ENCODE measurements around the gene DPP6.

The DPP6 gene

DNA sequence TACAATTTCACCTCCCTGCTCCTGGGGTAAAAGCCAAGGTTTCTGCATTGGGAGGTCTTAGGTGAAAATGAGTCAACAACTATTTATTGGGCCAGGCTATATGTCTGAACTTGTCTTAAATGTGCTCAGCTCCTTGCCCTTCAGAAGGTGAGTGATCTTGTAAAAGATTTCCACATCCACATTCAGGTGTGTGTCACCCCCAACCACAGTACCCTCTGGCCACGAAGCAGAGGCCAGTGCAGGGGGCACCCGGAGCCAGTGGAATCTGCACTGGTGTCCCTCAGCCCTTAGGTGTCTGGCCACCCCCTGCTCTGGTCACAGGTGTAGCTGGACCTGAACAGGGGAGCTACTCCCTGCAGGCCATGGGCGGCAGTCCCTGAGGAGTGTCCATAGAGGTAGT is 752.3 kb downstream of the DPP6 start:
- no peak for TF ChIP-seq CTCF (IDR thresholded peaks at IDR 0.05; ENCODE audit: low read depth, low read length, missing control alignments)
- H3K36me3 ChIP-seq (replicated peaks): no peaks in the 10 kb centered on the region
- no peak overlapping the region for H3K27ac ChIP-seq
- in situ Hi-C loops (cut with HindIII; ENCODE audit: low pct_ligation_motif_present, low sequenced_read_pairs): no loop called here
- no peaks in the 10 kb centered on the region for H3K27me3 ChIP-seq (replicated peaks)
- DNase-seq: no peak
- H3K4me3 ChIP-seq (ENCODE audit: low read depth, low read length): no peak overlapping the region

DNA sequence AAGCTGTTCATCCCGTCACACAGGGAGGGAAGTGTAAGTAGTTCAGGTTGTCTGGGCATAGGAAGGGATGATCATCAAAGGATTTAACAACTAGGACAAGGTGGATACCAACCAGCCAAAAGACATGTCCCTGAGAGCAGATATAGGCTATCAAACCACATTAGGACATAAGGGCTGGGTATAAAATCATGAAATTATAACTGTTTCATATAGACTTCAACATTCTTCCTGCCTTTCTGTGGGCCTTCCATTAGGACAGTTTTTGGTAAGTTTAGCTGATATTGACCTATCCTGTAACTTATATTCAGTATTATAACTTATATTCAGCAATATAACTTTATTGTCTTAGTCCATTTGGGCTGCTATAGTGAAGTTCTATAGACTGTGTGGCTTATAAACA is 759.8 kb downstream of the DPP6 start:
- in situ Hi-C loops (cut with HindIII; ENCODE audit: low pct_ligation_motif_present, low sequenced_read_pairs): no loop called here
- H3K36me3 ChIP-seq (replicated peaks): no peaks in the 10 kb centered on the region
- H3K4me3 ChIP-seq (ENCODE audit: low read depth, low read length): no peak overlapping the region
- H3K27ac ChIP-seq: no peak overlapping the region
- no peak for TF ChIP-seq CTCF (IDR thresholded peaks at IDR 0.05; ENCODE audit: low read depth, low read length, missing control alignments)
- DNase-seq: no peak
- no peaks in the 10 kb centered on the region for H3K27me3 ChIP-seq (replicated peaks)

GRCh38 chr7:154817224-154817896 is 765.2 kb downstream of the DPP6 start:
- DNase-seq: no peak
- TF ChIP-seq CTCF (IDR thresholded peaks at IDR 0.05; ENCODE audit: low read depth, low read length, missing control alignments): no peak
- Histone ChIP-seq H3K27me3 (replicated peaks) (no peaks in the 10 kb centered on the region), H3K27ac (no peak overlapping the region), H3K36me3 (replicated peaks) (no peaks in the 10 kb centered on the region), H3K4me3 (ENCODE audit: low read depth, low read length) (no peak overlapping the region)
- in situ Hi-C loops (cut with HindIII; ENCODE audit: low pct_ligation_motif_present, low sequenced_read_pairs): no loop called here

- no peak for DNase-seq
- no peak for TF ChIP-seq CTCF (IDR thresholded peaks at IDR 0.05; ENCODE audit: low read depth, low read length, missing control alignments)
- Histone ChIP-seq H3K27me3 (replicated peaks) (no peaks in the 10 kb centered on the region), H3K4me3 (ENCODE audit: low read depth, low read length) (no peak overlapping the region), H3K36me3 (replicated peaks) (no peaks in the 10 kb centered on the region), H3K27ac (no peak overlapping the region)
- in situ Hi-C loops (cut with HindIII; ENCODE audit: low pct_ligation_motif_present, low sequenced_read_pairs): no loop called here
These were observed 774.8 kb downstream of the DPP6 start for GRCh38 chr7:154827007-154827406.

DNA sequence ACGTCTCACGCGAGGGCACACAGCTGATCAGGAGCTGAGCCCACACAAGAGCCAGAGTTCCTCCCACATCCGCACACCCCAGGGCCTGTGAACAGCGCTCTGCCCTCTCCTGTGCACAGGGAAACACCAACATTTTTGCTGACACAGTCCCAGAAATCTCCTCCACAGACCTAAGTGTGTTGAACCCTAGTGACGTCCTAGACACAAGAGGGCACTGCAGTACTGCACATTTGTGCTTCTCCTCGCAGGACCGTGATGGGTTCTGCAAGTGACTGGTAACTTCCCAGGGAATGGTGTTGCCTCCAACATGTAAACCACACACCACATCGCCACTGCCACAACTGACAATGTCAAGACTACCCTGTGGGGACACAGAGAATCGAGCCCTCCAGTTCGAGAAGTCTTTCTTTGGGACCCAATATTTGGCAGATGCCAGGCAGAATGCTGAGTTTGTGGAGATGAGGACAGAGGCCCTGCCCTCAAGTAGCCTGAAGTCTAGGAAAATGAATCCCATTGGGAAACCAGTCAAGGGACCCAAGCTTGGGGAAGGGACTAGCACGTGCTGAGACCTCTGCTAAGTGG is 780.5 kb downstream of the DPP6 start:
- in situ Hi-C loops (cut with HindIII; ENCODE audit: low pct_ligation_motif_present, low sequenced_read_pairs): no loop called here
- no peaks in the 10 kb centered on the region for H3K36me3 ChIP-seq (replicated peaks)
- TF ChIP-seq CTCF (IDR thresholded peaks at IDR 0.05; ENCODE audit: low read depth, low read length, missing control alignments): no peak
- no peaks in the 10 kb centered on the region for H3K27me3 ChIP-seq (replicated peaks)
- no peak overlapping the region for H3K4me3 ChIP-seq (ENCODE audit: low read depth, low read length)
- DNase-seq: no peak
- H3K27ac ChIP-seq: no peak overlapping the region

DNA sequence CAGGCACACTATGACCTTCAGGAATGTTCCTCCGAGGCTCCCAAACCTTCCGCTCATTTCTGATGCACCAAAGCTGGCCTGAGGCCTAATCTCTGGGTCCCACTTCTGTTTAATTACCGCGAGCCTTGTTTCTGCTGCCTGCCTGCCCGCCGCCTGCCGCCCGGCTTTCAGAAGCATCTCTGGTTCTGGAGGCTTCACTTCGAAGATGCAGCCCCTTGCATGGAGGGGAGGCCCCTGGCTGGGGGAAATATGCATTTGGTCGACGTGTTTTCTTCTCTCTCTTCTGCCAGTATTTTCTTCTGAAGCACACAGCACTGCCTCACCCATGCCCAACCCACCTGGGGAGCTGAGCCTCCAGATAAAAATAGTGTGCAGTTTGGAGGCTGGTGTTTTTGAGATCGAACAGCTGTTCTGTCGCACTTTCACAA is 783.8 kb downstream of the DPP6 start:
- Histone ChIP-seq H3K36me3 (replicated peaks) (no peaks in the 10 kb centered on the region), H3K27me3 (replicated peaks) (no peaks in the 10 kb centered on the region), H3K27ac (no peak overlapping the region), H3K4me3 (ENCODE audit: low read depth, low read length) (no peak overlapping the region)
- no peak for DNase-seq
- in situ Hi-C loops (cut with HindIII; ENCODE audit: low pct_ligation_motif_present, low sequenced_read_pairs): no loop called here
- no peak for TF ChIP-seq CTCF (IDR thresholded peaks at IDR 0.05; ENCODE audit: low read depth, low read length, missing control alignments)

Data from brain microvascular endothelial cell (primary cell).